ENCODE results near the gene MTURN. TPM values are rescaled to one million over a fixed set of nuclear protein-coding genes. Genes with fewer than 3 reads are reported as not detected.

Gene MTURN
- total and polyA plus RNA-seq, 2 donors from 2014 or later: 54.7 to 80.1 TPM

DNA sequence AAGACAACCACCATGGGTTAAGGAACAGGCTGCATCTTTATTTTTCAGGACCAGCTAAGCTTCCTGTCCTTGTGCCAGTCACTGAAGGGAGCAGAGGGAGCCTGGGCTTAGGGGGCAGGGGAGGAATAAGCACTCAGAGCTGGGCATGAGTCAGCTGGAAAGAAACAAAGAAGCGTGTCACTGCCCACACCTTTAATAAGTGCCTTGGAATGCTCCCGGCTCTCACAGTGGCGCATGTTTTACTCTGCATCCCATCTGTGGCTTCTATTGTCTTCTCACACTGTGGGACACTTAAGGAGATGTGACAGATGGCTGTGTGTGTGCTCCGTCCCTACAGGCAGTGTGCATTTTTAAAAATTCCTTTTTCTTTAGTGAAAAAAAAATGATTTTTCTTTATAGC is 71.7 kb downstream of the MTURN start:
- no peaks in the 10 kb centered on the region for H3K36me3 ChIP-seq (ENCODE audit: control insufficient read depth in 2 of 3, insufficient read depth in 3 of 3, low read length in 3 of 3)
- no peak overlapping the region for H3K9ac ChIP-seq (ENCODE audit: low read length in 3 of 3)
- H3K4me1 ChIP-seq (ENCODE audit: control insufficient read depth in 2 of 3, insufficient read depth in 2 of 3, low read depth in 1 of 3, low read length in 3 of 3): no peaks in the 10 kb centered on the region
- DNase-seq (no peak), FAIRE-seq (no peak)
- no peaks in the 10 kb centered on the region for H3K9me3 ChIP-seq (ENCODE audit: control insufficient read depth in 2 of 3, insufficient read depth in 1 of 3, low read length in 3 of 3)
- no peak overlapping the region for H3K4me3 ChIP-seq (ENCODE audit: low read length in 3 of 3)
- intact Hi-C loops (cut with DNase I): no loop called here
- no peaks in the 10 kb centered on the region for H3K27me3 ChIP-seq (ENCODE audit: control insufficient read depth, insufficient read depth, low read length)
- no peak overlapping the region for H3K27ac ChIP-seq (ENCODE audit: low read depth in 2 of 2, low read length in 2 of 2)
- TF ChIP-seq, protein P1, sequence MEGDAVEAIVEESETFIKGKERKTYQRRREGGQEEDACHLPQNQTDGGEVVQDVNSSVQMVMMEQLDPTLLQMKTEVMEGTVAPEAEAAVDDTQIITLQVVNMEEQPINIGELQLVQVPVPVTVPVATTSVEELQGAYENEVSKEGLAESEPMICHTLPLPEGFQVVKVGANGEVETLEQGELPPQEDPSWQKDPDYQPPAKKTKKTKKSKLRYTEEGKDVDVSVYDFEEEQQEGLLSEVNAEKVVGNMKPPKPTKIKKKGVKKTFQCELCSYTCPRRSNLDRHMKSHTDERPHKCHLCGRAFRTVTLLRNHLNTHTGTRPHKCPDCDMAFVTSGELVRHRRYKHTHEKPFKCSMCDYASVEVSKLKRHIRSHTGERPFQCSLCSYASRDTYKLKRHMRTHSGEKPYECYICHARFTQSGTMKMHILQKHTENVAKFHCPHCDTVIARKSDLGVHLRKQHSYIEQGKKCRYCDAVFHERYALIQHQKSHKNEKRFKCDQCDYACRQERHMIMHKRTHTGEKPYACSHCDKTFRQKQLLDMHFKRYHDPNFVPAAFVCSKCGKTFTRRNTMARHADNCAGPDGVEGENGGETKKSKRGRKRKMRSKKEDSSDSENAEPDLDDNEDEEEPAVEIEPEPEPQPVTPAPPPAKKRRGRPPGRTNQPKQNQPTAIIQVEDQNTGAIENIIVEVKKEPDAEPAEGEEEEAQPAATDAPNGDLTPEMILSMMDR (IDR thresholded peaks at IDR 0.05; ENCODE audit: borderline replicate concordance, extremely low read depth, insufficient read depth): no peak

DNA sequence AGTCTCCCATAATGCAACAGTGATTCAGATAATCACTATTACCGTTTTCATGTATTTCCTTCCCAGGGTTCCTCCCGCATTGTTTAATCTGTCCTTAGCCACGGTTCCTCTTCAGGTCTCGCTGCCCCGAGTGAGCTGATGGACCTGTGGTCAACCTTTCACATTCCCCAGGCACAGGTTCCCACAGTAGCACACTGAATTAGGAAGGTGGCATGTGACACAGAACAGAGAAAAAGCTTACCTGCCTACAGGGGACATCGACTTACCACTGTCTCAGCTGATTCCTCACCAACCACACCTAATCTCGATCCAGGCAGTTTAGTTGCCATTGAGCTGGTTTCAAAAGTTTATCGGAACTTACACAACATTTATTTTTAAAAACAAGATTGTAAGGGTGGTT is 72.2 kb downstream of the MTURN start:
- intact Hi-C loops (cut with DNase I): no loop called here
- no peak for DNase-seq
- Histone ChIP-seq H3K36me3 (ENCODE audit: control insufficient read depth in 2 of 3, insufficient read depth in 3 of 3, low read length in 3 of 3) (no peaks in the 10 kb centered on the region), H3K4me3 (ENCODE audit: low read length in 3 of 3) (no peak overlapping the region), H3K27me3 (ENCODE audit: control insufficient read depth, insufficient read depth, low read length) (no peaks in the 10 kb centered on the region), H3K27ac (ENCODE audit: low read depth in 2 of 2, low read length in 2 of 2) (no peak overlapping the region), H3K4me1 (ENCODE audit: control insufficient read depth in 2 of 3, insufficient read depth in 2 of 3, low read depth in 1 of 3, low read length in 3 of 3) (no peaks in the 10 kb centered on the region), H3K9ac (ENCODE audit: low read length in 3 of 3) (no peak overlapping the region), H3K9me3 (ENCODE audit: control insufficient read depth in 2 of 3, insufficient read depth in 1 of 3, low read length in 3 of 3) (no peaks in the 10 kb centered on the region)
- TF ChIP-seq, protein P1 (IDR thresholded peaks at IDR 0.05; ENCODE audit: borderline replicate concordance, extremely low read depth, insufficient read depth): no peak
- FAIRE-seq: no peak

DNA sequence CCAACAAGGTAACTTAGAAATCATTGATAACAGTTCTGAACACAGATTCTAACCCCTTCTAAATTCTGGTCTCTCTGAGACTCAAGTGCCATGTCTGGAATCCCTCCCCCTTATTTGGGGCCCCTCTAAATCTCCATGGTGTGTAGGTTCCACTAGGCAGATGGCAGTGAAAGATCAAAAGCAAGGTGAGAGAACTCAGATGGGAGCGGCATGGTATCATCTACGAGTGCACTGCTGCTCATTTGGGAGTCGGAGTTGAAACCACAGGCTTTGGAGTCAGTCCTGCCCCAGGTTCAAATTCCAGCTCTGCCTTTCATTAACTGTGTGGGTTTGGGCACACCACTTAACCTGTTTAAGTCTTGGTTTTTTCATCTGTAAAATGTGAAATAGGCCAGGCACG is 72.6 kb downstream of the MTURN start:
- no peak for FAIRE-seq
- H3K4me3 ChIP-seq (ENCODE audit: low read length in 3 of 3): no peak overlapping the region
- intact Hi-C loops (cut with DNase I): no loop called here
- no peak for DNase-seq
- no peaks in the 10 kb centered on the region for H3K27me3 ChIP-seq (ENCODE audit: control insufficient read depth, insufficient read depth, low read length)
- TF ChIP-seq, protein P1 (IDR thresholded peaks at IDR 0.05; ENCODE audit: borderline replicate concordance, extremely low read depth, insufficient read depth): no peak
- no peaks in the 10 kb centered on the region for H3K36me3 ChIP-seq (ENCODE audit: control insufficient read depth in 2 of 3, insufficient read depth in 3 of 3, low read length in 3 of 3)
- no peak overlapping the region for H3K9ac ChIP-seq (ENCODE audit: low read length in 3 of 3)
- H3K27ac ChIP-seq (ENCODE audit: low read depth in 2 of 2, low read length in 2 of 2): no peak overlapping the region
- H3K4me1 ChIP-seq (ENCODE audit: control insufficient read depth in 2 of 3, insufficient read depth in 2 of 3, low read depth in 1 of 3, low read length in 3 of 3): no peaks in the 10 kb centered on the region
- H3K9me3 ChIP-seq (ENCODE audit: control insufficient read depth in 2 of 3, insufficient read depth in 1 of 3, low read length in 3 of 3): no peaks in the 10 kb centered on the region

DNA sequence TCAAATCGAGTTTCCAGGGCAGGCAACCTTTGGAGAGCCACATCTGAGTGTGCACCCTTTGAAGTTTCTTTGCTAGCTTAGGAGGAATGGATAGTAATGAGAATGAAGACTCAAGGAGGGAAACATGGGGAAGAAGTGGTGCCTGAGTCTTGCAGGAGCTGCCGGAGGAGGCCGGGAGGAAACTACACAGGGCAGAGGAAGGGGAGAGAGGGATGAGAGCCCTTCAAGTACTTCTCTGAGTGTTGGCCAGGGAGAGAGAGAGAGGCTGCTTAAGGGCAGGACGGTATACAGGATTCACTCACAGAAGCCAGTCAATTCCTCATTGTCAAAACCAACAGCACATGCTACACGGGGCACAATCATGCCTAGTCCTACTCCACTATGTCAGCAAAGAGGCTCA is 75.2 kb downstream of the MTURN start:
- H3K9ac ChIP-seq (ENCODE audit: low read length in 3 of 3): no peak overlapping the region
- H3K36me3 ChIP-seq (ENCODE audit: control insufficient read depth in 2 of 3, insufficient read depth in 3 of 3, low read length in 3 of 3): no peaks in the 10 kb centered on the region
- no peak overlapping the region for H3K27ac ChIP-seq (ENCODE audit: low read depth in 2 of 2, low read length in 2 of 2)
- TF ChIP-seq, protein P1 (IDR thresholded peaks at IDR 0.05; ENCODE audit: borderline replicate concordance, extremely low read depth, insufficient read depth): no peak
- intact Hi-C loops (cut with DNase I): no loop called here
- H3K4me1 ChIP-seq (ENCODE audit: control insufficient read depth in 2 of 3, insufficient read depth in 2 of 3, low read depth in 1 of 3, low read length in 3 of 3): no peaks in the 10 kb centered on the region
- DNase-seq (no peak), FAIRE-seq (no peak)
- H3K9me3 ChIP-seq (ENCODE audit: control insufficient read depth in 2 of 3, insufficient read depth in 1 of 3, low read length in 3 of 3): no peaks in the 10 kb centered on the region
- no peak overlapping the region for H3K4me3 ChIP-seq (ENCODE audit: low read length in 3 of 3)
- no peaks in the 10 kb centered on the region for H3K27me3 ChIP-seq (ENCODE audit: control insufficient read depth, insufficient read depth, low read length)

All from kidney (tissue), 14 donors.